ENCODE data around the gene CCL28.

DNA sequence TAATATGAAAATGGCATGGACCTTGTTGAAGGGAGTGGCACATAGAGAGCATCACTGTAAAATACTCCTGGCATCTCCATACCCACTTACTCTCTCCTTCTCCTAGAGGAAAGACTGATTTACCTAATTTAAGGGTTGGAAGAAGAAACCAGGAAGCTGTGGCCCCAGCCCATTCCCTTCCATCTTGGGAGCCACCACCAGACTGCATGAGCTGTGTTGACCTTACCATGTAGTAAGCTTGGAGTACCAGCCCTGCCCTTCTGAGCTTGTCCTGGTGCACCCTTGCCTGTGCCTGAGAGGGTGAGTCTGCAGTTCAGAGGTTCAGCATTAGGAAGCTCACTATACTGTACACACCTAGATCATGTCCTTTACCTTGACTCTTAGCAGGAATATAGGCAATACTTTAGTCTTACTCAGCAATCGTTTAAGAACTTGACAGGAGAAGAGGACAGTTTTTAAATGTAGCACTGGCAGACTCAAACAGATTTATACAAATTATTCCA, 63.3 kb downstream of the CCL28 start:
- TF ChIP-seq POLR2A (IDR thresholded peaks at IDR 0.05) (no peak), POLR2AphosphoS5 (IDR thresholded peaks at IDR 0.05) (no peak)

Data from prostate gland (tissue), 1 donor.